WTC11 (cell line): ENCODE data around the gene NUP93. TPM values are rescaled to one million over a fixed set of nuclear protein-coding genes. Genes with fewer than 3 reads are reported as not detected.

ENCODE experiments used
- ATAC-seq: fragments of 200-7000 bp; cut with Tn5 transposase; 2 replicates; pipeline ENCODE4 v1.10.0; 2021; ENCODE audit warnings: mild to moderate bottlenecking, moderate library complexity
- CTCF ChIA-PET: fragments of 300-600 bp; sonication (Branson Sonifier 250); formaldehyde crosslinking; loops from one replicate; lab custom pipeline; 2021; ENCODE audit warnings: antibody characterized with exemption; lab: Charles Lee
- POLR2A ChIA-PET: fragments of 350-600 bp; sonication (Branson Sonifier 250); formaldehyde crosslinking; loops from one replicate; lab custom pipeline; 2021; ENCODE audit warnings: antibody characterized with exemption; lab: Charles Lee
- DNase-seq: peaks from one replicate; pipeline ENCODE4 v3.0.0; 2021; ENCODE audit warnings: low spot score
- H3K27ac Mint-ChIP-seq: 2 replicates; pipeline ENCODE4 v1.8.0; 2021; ENCODE audit warnings: mixed read lengths
- H3K27me3 Mint-ChIP-seq: 2 replicates; pipeline ENCODE4 v1.8.0; 2021; ENCODE audit warnings: low read depth, mild to moderate bottlenecking, moderate library complexity, mixed read lengths
- H3K36me3 Mint-ChIP-seq: 2 replicates; pipeline ENCODE4 v1.8.0; 2021; ENCODE audit warnings: mixed read lengths
- H3K4me1 Mint-ChIP-seq: 2 replicates; pipeline ENCODE4 v1.8.0; 2022; ENCODE audit warnings: mixed read lengths
- H3K4me3 Mint-ChIP-seq: 2 replicates; pipeline ENCODE4 v1.8.0; 2021; ENCODE audit warnings: mild to moderate bottlenecking, moderate library complexity, mixed read lengths
- H3K9me3 Mint-ChIP-seq: 2 replicates; pipeline ENCODE4 v1.8.0; 2021; ENCODE audit warnings: mixed read lengths
- AR ChIP-seq: fragments of 250-450 bp; sonication (Bioruptor Pico); IDR thresholded peaks from 2 replicates; pipeline ENCODE4 v1.9.0; 2021; ENCODE audit warnings: mild to moderate bottlenecking
- ATF2 ChIP-seq: sonication (generic); formaldehyde crosslinking; IDR thresholded peaks from 2 replicates; pipeline ENCODE4 v1.8.1; 2022; ENCODE audit warnings: low read depth, missing genetic modification reagents, borderline replicate concordance
- CREB1 ChIP-seq: sonication (generic); formaldehyde crosslinking; IDR thresholded peaks from 2 replicates; pipeline ENCODE4 v1.8.0; 2023; ENCODE audit warnings: mild to moderate bottlenecking, missing genetic modification reagents
- E2F5 ChIP-seq: sonication (generic); formaldehyde crosslinking; IDR thresholded peaks from 2 replicates; pipeline ENCODE4 v1.8.1; 2022; ENCODE audit warnings: mild to moderate bottlenecking, moderate library complexity, missing genetic modification reagents
- FOXK1 ChIP-seq: sonication (generic); formaldehyde crosslinking; IDR thresholded peaks from 2 replicates; pipeline ENCODE4 v1.8.0; 2022; ENCODE audit warnings: mild to moderate bottlenecking, moderate library complexity, missing genetic modification reagents
- GRHL2 ChIP-seq: fragments of 250-450 bp; sonication (Bioruptor Pico); IDR thresholded peaks from 2 replicates; pipeline ENCODE4 v1.8.0; 2022; ENCODE audit warnings: mild to moderate bottlenecking, moderate library complexity; ENCODE audit not compliant: insufficient replicate concordance, severe bottlenecking
- IRF2 ChIP-seq: sonication (generic); formaldehyde crosslinking; IDR thresholded peaks from 2 replicates; pipeline ENCODE4 v1.8.0; 2022; ENCODE audit warnings: low read depth, missing genetic modification reagents, borderline replicate concordance
- NFATC4 ChIP-seq: fragments of 250-450 bp; sonication (Bioruptor Pico); IDR thresholded peaks from 2 replicates; pipeline ENCODE4 v1.9.0; 2021; ENCODE audit warnings: mild to moderate bottlenecking
- NFYB ChIP-seq: sonication (generic); formaldehyde crosslinking; conservative IDR thresholded peaks from 2 replicates; pipeline ENCODE4 v1.8.0; 2022; ENCODE audit warnings: low read depth, missing genetic modification reagents
- NR3C1 ChIP-seq: sonication (generic); formaldehyde crosslinking; conservative IDR thresholded peaks from 2 replicates; pipeline ENCODE4 v1.8.1; 2023; ENCODE audit warnings: low read depth, mild to moderate bottlenecking, missing genetic modification reagents
- ZNF121 ChIP-seq: sonication (generic); formaldehyde crosslinking; IDR thresholded peaks from 2 replicates; pipeline ENCODE4 v1.8.0; 2023; ENCODE audit warnings: missing genetic modification reagents
- ZNF138 ChIP-seq: sonication (generic); formaldehyde crosslinking; conservative IDR thresholded peaks from 2 replicates; pipeline ENCODE4 v1.8.1; 2022; ENCODE audit warnings: mild to moderate bottlenecking, moderate library complexity, missing genetic modification reagents
- ZNF396 ChIP-seq: fragments of 250-450 bp; sonication (Bioruptor Pico); IDR thresholded peaks from 2 replicates; pipeline ENCODE4 v1.8.0; 2021; ENCODE audit warnings: mild to moderate bottlenecking, moderate library complexity, borderline replicate concordance
- ZNF416 ChIP-seq: fragments of 250-450 bp; sonication (Bioruptor Pico); IDR thresholded peaks from 2 replicates; pipeline ENCODE4 v1.9.0; 2021; ENCODE audit warnings: mild to moderate bottlenecking, inconsistent platforms
- total RNA-seq: library from RNA; stranded (reverse); gene quantifications from 3 replicates; pipeline ENCODE4 v1.2.3, GENCODE V29; 2021
- TF ChIP-seq, protein P1 (sequence below): sonication (generic); formaldehyde crosslinking; IDR thresholded peaks from 2 replicates; pipeline ENCODE4 v1.8.0; 2023; ENCODE audit warnings: mild to moderate bottlenecking, missing genetic modification reagents
- TF ChIP-seq, protein P2 (sequence below): fragments of 250-450 bp; sonication (Bioruptor Pico); IDR thresholded peaks from 2 replicates; pipeline ENCODE4 v1.9.0; 2021; ENCODE audit warnings: mild to moderate bottlenecking
- TF ChIP-seq, protein P3 (sequence below): sonication (generic); formaldehyde crosslinking; IDR thresholded peaks from 2 replicates; pipeline ENCODE4 v1.8.1; 2023; ENCODE audit warnings: mild to moderate bottlenecking, missing genetic modification reagents

The NUP93 gene
- total RNA-seq, 1 experiment from 2014 or later: 185 TPM

GRCh38 chr16:56880685-56881084 is 150.8 kb downstream of the NUP93 start:
- ChIA-PET POLR2A (no interaction called here), CTCF (no interaction called here)
- TF ChIP-seq NFYB (no peak), ZNF121 (CRISPR knock-in tag) (no peak), FOXK1 (CRISPR knock-in tag) (no peak), GRHL2 (no peak), IRF2 (CRISPR knock-in tag) (no peak), ZNF416 (no peak), NR3C1 (CRISPR knock-in tag) (no peak), ATF2 (CRISPR knock-in tag) (no peak), CREB1 (no peak), E2F5 (CRISPR knock-in tag) (no peak), AR (CRISPR knock-in tag) (no peak), NFATC4 (CRISPR knock-in tag) (no peak), ZNF138 (CRISPR knock-in tag) (no peak), ZNF396 (CRISPR knock-in tag) (no peak)
- TF ChIP-seq, protein P1, sequence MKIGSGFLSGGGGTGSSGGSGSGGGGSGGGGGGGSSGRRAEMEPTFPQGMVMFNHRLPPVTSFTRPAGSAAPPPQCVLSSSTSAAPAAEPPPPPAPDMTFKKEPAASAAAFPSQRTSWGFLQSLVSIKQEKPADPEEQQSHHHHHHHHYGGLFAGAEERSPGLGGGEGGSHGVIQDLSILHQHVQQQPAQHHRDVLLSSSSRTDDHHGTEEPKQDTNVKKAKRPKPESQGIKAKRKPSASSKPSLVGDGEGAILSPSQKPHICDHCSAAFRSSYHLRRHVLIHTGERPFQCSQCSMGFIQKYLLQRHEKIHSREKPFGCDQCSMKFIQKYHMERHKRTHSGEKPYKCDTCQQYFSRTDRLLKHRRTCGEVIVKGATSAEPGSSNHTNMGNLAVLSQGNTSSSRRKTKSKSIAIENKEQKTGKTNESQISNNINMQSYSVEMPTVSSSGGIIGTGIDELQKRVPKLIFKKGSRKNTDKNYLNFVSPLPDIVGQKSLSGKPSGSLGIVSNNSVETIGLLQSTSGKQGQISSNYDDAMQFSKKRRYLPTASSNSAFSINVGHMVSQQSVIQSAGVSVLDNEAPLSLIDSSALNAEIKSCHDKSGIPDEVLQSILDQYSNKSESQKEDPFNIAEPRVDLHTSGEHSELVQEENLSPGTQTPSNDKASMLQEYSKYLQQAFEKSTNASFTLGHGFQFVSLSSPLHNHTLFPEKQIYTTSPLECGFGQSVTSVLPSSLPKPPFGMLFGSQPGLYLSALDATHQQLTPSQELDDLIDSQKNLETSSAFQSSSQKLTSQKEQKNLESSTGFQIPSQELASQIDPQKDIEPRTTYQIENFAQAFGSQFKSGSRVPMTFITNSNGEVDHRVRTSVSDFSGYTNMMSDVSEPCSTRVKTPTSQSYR (CRISPR knock-in tag): no peak
- TF ChIP-seq, protein P2, sequence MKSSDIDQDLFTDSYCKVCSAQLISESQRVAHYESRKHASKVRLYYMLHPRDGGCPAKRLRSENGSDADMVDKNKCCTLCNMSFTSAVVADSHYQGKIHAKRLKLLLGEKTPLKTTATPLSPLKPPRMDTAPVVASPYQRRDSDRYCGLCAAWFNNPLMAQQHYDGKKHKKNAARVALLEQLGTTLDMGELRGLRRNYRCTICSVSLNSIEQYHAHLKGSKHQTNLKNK (CRISPR knock-in tag): no peak
- TF ChIP-seq, protein P3, sequence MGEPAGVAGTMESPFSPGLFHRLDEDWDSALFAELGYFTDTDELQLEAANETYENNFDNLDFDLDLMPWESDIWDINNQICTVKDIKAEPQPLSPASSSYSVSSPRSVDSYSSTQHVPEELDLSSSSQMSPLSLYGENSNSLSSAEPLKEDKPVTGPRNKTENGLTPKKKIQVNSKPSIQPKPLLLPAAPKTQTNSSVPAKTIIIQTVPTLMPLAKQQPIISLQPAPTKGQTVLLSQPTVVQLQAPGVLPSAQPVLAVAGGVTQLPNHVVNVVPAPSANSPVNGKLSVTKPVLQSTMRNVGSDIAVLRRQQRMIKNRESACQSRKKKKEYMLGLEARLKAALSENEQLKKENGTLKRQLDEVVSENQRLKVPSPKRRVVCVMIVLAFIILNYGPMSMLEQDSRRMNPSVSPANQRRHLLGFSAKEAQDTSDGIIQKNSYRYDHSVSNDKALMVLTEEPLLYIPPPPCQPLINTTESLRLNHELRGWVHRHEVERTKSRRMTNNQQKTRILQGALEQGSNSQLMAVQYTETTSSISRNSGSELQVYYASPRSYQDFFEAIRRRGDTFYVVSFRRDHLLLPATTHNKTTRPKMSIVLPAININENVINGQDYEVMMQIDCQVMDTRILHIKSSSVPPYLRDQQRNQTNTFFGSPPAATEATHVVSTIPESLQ (CRISPR knock-in tag): no peak
- Mint-ChIP-seq H3K36me3 (peaks cover 8% of the 10 kb centered on the region), H3K27me3 (no peaks in the 10 kb centered on the region), H3K9me3 (peaks cover 10% of the 10 kb centered on the region), H3K4me1 (no peaks in the 10 kb centered on the region), H3K27ac (no peak overlapping the region), H3K4me3 (no peak overlapping the region)
- no peak for DNase-seq
- no peak for ATAC-seq
